Stimulated activated naive CD4-positive, alpha-beta T cell treated with Interleukin-2 at 50 U/mL for 16 hours (primary cell): ENCODE data around the gene ADD1.

Source experiments
- DNase-seq: peaks from one replicate; lab custom pipeline; 2025; lab: John Stamatoyannopoulos, UW

ADD1 gene

GRCh38 chr4:2860391-2861348 is 17.0 kb downstream of the ADD1 start:
- DNase-seq, result no peak

- DNase-seq, result no peak
Observed at GRCh38 chr4:2861631-2862436, 18.2 kb downstream of the ADD1 start.

DNA sequence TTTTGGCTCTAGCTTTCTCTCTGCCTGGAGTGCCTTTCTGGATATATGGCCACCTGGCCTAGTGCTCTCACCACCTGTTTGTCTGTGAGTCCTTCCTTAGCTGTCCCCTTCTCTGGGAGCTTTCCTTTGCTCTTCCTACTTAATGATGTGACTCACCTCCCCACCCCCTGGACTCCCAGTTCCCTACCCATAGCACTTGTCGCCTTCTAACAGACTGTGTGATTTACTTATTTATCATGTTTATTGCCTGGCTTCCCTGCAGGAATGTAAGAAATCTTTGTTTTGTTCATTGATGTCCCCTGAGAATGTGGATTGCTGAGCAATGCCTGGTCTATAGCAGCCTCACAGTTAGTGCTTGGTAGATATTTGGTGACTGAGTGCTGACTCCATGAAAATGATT is 18.9 kb downstream of the ADD1 start:
- DNase-seq, result no peak

DNA sequence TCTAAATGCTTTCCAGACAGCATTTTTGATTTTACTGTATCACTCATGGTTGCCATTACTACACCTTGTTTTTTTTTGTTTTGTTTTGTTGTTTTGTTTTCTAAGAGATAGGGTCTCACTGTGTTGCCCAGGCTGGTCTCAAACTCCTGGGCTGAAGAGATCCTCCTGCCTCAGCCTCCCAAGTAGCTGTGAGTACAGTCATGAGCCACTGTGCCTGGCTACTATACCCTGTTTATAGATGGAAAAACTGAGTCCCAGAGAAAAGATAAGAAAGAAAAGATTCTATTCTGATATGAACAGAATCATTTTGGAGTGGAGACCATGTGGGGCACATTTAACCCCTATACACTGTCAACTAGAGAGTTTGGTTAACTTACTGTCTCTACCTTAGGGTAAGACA is 20.0 kb downstream of the ADD1 start:
- no peak for DNase-seq

DNA sequence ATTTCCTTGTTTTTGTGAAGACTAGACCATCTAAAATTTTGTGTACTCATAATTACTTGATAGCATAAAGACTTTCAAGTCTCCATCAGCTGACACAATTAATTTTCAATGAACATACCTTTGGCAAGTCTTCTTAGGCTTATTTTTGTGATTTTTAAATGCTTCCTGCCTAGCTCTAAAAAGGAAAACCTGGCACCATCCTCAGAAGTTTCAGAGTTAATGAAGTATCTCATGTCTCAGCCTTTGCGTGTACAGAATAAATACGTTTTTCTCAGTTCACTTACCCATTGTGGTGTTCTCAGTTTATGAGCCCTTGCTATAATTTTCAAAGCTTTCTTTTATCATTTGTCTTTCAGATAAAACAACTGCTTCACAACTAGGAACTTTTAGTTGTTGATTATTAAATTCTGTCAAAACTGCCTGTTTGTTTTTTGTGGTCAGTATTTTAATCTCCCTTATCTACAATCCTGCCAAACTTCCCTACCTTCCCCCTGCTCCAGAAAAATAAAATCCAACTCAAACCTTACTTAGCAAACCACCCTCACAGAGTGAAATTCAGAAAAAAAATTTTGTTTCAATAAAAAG is 21.6 kb downstream of the ADD1 start:
- no peak for DNase-seq

DNA sequence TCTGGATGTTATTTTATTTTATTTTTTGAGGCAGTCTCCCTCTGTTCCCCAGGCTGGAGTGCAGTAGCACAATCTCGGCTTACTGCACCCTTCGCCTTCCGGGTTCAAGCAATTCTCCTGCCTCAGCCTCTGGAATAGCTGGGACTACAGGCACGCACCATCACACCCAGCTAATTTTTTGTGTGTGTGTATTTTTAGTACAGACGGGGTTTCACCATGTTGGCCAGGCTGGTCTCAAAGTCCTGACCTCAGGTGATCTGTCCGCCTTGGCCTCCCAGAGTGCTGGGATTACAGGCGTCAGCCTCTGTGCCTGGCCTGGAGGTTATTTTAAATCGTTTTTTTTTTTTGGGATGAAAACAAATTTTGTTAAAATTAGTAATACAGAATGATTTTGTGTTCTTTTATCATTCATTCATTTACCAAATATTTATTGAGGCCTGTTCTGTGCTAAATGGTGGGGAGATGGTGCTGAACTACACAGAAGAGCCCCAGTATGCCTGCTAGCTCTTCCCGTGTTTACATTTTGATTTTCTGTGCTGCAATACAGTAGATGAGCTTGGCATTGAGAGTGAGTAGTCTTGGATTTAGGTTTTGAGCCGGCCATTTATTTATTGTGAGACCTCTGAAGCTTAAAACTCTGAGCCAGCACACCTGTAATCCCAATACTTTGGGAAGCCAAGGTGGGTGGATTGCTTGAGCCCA is 22.7 kb downstream of the ADD1 start:
- no peak for DNase-seq

DNA sequence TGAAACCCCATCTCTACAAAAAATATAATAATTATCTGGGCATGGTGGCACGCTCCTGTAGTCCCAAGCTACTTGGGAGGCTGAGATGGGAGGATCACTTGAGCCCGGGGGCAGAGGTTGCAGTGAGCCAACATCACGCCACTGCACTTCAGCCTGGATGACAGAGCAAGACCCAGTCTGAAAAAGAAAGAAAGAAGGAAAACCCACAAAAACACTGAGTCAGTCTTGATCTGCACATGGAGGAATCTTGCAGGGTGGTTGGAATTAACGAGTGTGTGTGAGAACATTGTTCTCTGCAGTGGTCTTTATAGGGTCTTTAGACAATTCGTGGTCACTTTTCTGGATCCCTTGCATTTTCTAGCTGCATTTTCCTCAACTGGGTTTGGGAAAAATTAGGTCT is 23.2 kb downstream of the ADD1 start:
- no peak for DNase-seq

DNA sequence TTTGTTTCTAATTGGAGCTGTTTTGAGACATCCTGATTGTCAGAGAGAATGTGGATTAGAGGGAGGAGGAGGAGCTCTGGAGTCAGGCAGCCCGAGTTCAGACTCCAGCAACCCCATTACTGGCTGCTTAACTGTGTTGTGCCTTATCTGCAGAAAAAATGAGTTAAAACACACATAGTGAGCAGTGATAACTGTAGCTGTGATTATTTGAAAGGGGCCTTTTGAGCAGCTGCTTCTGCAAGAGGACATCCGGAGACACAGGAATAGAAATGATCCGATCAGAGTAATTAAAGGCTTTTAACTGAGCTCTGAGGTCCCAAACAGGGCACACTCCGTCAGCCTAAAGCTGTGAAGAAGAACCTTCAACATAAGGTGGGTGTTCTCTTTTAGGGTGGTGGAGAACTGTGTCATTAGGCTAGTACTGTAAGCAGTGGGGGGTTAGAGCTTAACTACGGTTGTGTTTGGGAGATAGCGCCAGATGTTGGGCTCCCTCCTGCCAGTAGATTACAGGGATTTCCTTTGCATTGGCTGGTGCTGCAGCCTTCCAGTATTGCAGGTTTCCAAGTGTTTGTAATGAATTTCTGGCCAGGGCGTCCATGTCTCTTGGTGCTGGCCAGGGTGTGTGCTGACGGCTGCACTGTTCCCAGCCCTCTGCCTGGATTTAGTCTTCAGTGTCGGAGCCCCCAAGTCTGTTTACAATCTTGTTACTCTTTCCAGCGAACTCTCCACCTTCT is 24.3 kb downstream of the ADD1 start:
- DNase-seq, result no peak

- DNase-seq, result no peak
Observed at GRCh38 chr4:2868877-2869487, 25.3 kb downstream of the ADD1 start.

DNA sequence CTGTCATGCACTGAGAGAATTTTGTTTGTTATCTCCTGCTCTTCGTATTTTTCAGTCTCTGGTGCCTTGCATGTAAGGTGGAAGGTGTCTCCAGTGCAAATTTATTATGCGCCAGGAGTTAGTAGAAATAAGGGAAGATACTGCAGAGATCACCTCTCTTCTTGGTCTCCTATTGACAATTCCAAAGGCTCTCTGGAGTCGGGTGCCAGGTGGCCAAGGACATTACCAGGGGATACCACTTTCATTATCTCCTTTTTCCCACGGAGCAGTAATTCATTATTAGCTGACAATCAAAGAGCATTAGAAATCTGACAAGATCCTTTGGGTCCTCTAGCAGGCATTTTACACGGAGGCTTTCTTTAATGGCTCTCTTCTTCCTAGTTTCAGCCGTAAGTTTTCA is 26.0 kb downstream of the ADD1 start:
- DNase-seq, result no peak

GRCh38 chr4:2870082-2870481 is 26.4 kb downstream of the ADD1 start:
- no peak for DNase-seq

GRCh38 chr4:2871466-2871865 is 27.8 kb downstream of the ADD1 start:
- no peak for DNase-seq

GRCh38 chr4:2871911-2872310 is 28.3 kb downstream of the ADD1 start:
- DNase-seq, result no peak

GRCh38 chr4:2873329-2873728 is 29.7 kb downstream of the ADD1 start:
- DNase-seq, result no peak

- DNase-seq, result no peak
Observed at GRCh38 chr4:2874861-2875260, 31.2 kb downstream of the ADD1 start.

DNA sequence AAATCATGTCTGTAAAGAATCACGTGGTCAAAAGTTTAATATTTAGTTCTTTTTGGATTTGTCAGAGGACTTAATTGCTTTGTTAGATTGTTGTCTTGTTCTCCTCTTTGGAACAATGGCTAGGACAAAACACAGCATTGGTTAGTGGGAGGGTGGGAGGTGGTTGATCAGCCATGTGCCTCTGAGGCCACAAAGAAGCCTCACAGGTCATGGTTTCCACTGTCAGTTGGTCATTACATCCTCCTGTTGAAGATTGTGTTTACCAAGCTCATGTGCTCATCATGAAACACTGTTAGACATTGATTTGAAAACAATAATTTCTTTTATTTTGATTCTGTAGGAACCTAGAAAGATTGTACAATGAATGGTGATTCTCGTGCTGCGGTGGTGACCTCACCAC is 31.9 kb downstream of the ADD1 start:
- no peak for DNase-seq

- no peak for DNase-seq
Observed at GRCh38 chr4:2878346-2878745, 34.7 kb downstream of the ADD1 start.

DNA sequence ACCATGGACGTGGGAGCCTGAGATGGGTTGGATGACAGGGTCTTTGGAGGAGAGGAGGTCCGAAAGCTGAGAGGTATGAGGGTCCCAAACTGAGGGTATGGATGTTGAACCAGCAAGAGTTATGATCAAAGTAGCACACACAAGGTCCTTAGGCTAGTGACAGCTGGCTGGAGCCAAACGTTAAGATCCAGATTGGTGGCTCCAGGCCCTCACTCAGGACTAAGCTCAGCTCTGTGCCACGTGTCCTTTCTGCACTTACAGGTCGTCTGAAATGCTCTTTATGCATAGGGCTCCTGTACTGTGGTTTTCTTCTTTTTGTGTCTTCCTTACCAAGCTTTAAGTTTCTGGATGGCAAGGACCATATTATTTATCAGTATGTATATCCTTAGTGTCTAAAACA is 35.4 kb downstream of the ADD1 start:
- DNase-seq, result no peak

GRCh38 chr4:2881431-2881830 is 37.8 kb downstream of the ADD1 start:
- DNase-seq, result no peak

GRCh38 chr4:2882341-2882740 is 38.7 kb downstream of the ADD1 start:
- DNase-seq, result no peak

DNA sequence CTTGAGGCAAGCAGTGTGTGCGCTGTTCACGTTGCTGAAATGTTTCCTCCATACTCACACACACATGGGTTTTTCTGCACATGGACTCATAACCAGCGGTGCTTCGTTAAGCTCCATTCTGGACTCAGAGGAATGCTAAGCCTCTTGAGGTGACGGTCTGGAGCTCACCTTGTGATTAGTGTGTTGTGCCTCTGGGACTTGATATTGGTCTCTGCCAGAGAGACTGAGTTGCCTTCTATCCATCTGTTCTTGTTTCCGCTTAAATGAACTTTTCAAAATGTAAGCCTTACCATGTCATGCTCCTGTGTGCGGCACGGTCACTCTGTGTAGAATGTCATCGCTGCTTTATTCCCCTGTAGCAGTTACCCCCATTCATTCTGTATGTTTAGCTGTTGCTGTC is 42.5 kb downstream of the ADD1 start:
- no peak for DNase-seq
